Measurements from ENCODE around the gene TRIM27.
"Not testable (repeated sequence)": the region's sequence is repeated elsewhere in the genome, so short reads cannot be mapped to it uniquely, and the experiment has no call there.

Gene TRIM27

GRCh38 chr6:28923318-28924102, at the start of gene TRIM27:
TRIM27 (minus strand) TSS chr6:28923985; CDS start chr6:28923632, 353 bp downstream.
- DNase-seq: peak; percentile 77

- not testable (repeated sequence) for DNase-seq
Observed at GRCh38 chr6:28970056-28970455, 46.3 kb upstream of the TRIM27 start.

GRCh38 chr6:28969129-28969528, 45.3 kb upstream of the TRIM27 start:
- DNase-seq: no peak

GRCh38 chr6:28968476-28968875, 44.7 kb upstream of the TRIM27 start:
- DNase-seq: no peak

GRCh38 chr6:28965706-28966105, 41.9 kb upstream of the TRIM27 start:
- no peak for DNase-seq

GRCh38 chr6:28960846-28961500, 37.2 kb upstream of the TRIM27 start:
- DNase-seq: no peak

GRCh38 chr6:28958561-28959243, 34.9 kb upstream of the TRIM27 start:
- peak; percentile 26 for DNase-seq

- DNase-seq: not testable (repeated sequence)
Observed at GRCh38 chr6:28957795-28958314, 34.1 kb upstream of the TRIM27 start.

GRCh38 chr6:28956331-28956730, 32.5 kb upstream of the TRIM27 start:
- DNase-seq: no peak

GRCh38 chr6:28953585-28954258, 29.9 kb upstream of the TRIM27 start:
- DNase-seq: no peak

- DNase-seq: peak; percentile 55
Observed at GRCh38 chr6:28953039-28953584, 29.3 kb upstream of the TRIM27 start.

- not testable (repeated sequence) for DNase-seq
Observed at GRCh38 chr6:28949656-28950195, 25.9 kb upstream of the TRIM27 start.

GRCh38 chr6:28948782-28949486, 25.1 kb upstream of the TRIM27 start:
- peak; percentile 23 for DNase-seq

- no peak for DNase-seq
Observed at GRCh38 chr6:28947831-28948270, 24.1 kb upstream of the TRIM27 start.

GRCh38 chr6:28947067-28947765, 23.4 kb upstream of the TRIM27 start:
- no peak for DNase-seq

GRCh38 chr6:28945349-28945748, 21.6 kb upstream of the TRIM27 start:
- no peak for DNase-seq

GRCh38 chr6:28944412-28944865, 20.7 kb upstream of the TRIM27 start:
- peak; percentile 49 for DNase-seq

- DNase-seq: peak; percentile 63
Observed at GRCh38 chr6:28943557-28944411, 20.0 kb upstream of the TRIM27 start.

GRCh38 chr6:28943223-28943556, 19.4 kb upstream of the TRIM27 start:
- no peak for DNase-seq

Measured in NCI-H446 treated with DMSO at 0.1 percent for 48 hours (cell line).